NCI-H748 treated with DMSO at 0.1 percent for 48 hours (cell line): Measurements from ENCODE around the gene ELMO1.
A peak's percentile ranks its signal among the peaks of the same experiment; 100 is the strongest.

Experiments used
- DNase-seq: peaks from one replicate; lab custom pipeline; 2025; lab: John Stamatoyannopoulos, UW

Gene ELMO1

DNA sequence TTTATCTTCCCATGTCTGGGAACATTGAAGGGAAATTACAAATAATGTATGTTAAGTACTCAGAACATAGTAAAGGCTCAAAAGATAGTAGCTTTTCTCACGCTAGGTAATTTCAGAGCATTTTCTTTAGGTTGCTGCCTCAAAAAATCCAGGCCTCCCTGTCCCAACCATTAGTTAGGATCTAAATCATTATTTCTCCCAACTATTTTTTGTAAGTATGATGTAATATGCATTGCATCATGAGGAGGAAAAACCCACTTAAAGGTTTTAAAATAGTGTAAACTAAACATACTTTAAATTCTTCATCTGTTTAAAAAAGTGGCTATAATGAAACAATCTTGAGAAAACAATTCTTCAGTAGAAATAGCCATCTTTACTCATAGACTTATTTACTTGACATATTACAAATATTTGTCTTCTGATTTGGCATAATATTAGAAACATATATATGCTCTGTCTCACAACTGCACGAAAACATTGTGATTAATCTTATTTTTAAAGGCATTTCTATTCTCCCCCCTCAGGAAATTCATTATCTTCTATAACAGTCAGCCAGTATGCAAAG, 329.3 kb downstream of the ELMO1 start:
- no peak for DNase-seq

DNA sequence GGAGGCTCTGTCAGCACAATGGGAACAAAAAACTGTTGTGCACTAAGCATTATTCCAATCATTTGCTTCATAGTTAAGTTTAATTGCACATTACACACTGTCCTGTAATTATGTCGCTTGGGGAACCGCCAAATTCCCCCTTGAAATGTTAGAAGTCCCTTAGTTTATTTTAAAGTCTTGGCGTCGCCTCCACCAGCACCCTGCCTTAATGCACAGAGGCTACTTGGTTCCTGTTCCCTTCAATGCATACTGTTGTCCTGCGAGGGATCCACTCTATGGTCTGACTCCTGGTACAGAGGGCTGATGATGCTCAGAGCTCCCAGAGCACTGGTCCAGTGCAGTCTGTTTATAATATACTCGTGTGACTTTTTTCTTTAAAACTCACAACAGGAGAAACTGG, 330.7 kb downstream of the ELMO1 start:
- no peak for DNase-seq

DNA sequence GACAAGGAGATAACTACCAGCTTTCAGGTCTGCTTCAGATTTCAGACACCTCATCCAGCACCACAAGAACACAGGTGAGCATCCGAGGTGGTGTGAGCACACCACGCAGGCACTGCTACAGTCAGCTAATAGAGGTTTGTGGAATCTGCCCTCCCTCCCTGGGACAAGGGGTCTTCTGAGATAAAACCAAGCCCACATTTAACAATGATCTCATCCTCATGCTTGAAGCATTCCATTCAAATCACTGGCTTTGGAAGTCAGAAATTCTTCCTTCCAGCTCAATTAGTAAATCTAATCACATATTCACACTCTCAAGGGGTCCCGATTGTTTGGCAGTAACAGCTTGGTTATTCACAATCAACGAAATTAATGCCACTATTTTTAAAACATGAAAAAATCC, 331.4 kb downstream of the ELMO1 start:
- no peak for DNase-seq

GRCh38 chr7:37116093-37116701, 332.5 kb downstream of the ELMO1 start:
- DNase-seq = no peak

DNA sequence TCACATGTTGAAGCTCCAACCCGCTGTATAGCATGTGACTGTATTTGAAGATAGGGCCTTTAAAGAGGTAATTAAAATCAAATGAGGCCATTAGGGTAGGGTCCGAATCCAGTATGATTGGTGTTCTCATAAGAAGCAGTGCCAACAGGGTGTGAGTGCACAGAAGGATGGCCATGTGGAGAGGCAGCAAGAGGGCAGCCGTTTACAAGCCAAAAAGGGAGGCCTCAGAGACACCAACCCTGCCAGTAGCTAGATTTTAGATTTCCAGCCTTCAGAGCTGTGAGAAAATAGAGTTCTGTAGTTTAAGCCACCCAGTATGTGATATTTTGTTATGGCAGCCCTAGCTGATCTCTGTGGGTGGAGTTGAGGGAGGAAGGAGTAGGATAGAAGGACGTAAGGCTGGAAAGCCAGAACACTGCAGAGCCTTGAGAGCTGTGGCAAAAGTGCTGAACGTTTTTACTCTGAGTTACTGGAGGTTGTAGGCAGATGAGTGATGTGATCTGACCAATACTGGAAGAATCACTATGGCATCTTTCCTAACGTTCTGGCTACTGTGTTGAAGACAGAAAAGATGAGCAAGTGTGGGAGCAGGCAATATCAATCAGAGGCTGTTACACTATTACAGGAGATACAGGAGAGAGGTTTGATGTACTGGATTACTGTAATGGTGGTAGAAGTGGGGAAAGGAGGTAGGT, 334.9 kb downstream of the ELMO1 start:
- no peak for DNase-seq

- no peak for DNase-seq
Measured at GRCh38 chr7:37112876-37113275, 335.8 kb downstream of the ELMO1 start.

DNA sequence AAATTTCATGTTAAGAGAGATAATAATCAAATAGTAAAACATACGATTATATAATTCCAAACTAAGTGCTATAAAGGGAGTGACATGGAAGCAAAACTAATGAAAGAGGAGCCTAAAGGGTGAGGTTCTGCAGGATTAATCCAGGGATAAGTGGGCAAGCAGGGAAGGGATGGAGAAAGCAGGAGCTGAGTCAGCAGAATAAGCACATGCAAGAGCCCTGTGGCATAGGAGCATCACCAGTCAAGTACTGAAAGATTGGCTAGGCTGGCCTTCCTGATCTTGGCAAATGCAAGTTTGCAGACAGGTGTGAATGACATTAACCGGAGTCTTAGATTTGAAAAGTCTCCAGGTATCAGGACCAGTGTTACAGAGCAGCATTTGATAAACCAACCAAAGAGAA, 336.4 kb downstream of the ELMO1 start:
- no peak for DNase-seq

- no peak for DNase-seq
Measured at GRCh38 chr7:37111459-37111858, 337.2 kb downstream of the ELMO1 start.

DNA sequence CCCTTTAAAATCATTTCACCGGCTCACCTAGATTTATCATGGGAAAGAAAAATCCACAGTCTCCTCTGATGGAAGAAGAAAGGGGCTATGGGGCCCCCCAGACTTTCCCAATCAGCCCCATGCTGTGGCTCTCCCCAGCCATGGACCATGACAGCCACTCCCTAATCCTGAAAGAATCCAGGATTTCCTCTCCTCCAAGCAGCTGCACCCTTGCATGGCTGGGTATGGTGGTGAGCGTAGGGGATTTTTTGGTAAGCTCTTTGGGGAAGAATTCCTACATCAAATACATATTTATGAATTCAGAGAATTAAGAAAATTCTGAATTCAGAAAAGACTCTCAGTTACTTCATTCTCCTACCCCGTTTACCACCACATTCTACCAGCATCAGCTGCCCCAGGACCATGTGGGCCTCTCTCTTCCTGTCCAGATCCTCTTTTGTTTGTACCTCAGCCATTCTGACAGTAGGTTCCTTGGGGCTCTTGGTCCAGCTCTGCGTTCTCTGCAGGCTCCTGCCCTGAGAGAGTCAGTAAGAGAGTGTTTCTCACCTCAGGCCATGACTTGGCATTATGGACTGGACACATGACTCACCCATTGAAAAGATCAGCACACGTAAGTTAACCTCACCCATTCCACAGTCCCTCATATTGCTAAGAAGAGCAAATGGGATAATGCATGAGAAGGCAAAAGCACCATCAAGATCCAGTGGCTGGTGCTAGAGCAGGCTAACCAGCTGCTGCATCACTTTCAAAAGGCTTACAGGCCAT, 337.8 kb downstream of the ELMO1 start:
- no peak for DNase-seq

DNA sequence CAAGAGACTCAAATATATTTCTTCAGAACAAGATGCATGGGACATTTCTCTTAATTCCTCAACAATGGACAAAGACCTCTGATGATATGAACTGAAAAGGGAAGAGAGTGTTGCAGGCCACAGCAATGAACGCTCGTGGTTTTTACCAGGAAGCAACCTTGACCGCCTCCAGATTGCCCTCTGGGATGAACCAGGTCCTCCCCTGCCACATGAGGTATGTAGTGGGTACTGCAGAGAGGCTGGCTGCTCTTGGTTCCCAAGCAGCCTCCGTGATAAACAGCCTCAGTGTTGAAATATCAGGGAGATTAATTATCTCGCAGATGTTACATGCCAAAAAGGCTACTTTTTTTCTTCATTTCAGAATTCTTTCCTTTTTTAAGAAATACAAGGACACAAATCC, 338.8 kb downstream of the ELMO1 start:
- no peak for DNase-seq

DNA sequence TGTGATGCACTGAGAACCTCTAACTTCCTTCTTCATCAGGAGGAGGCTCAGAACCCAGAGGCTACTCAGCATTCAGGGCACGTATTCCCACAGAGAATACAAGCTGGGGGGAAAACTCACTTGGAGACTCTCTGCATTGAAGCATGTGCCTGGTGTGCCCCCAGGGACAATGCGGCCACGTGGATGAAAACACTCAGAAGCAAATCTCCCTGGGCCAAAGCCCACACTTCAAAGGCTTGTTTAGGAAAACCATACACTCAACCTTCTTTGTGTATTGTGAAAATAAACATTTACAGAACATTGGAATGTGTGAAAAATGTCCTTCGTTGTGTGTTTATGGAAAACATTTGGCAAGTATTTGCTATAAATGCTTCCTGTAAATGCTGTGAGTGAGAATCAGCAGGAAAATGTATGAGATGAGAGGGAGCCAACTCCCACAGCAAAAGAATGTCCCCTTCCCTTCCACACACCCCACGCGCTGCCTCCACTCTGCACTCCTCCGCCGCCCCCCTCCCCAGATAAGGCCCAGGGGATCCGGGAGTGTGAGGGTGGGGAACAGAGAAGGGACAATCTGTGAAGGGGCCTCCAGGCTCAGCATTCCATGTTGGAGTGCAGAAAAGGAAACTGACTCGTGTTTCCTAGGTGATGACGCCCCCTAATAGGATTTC, 339.5 kb downstream of the ELMO1 start:
- no peak for DNase-seq

DNA sequence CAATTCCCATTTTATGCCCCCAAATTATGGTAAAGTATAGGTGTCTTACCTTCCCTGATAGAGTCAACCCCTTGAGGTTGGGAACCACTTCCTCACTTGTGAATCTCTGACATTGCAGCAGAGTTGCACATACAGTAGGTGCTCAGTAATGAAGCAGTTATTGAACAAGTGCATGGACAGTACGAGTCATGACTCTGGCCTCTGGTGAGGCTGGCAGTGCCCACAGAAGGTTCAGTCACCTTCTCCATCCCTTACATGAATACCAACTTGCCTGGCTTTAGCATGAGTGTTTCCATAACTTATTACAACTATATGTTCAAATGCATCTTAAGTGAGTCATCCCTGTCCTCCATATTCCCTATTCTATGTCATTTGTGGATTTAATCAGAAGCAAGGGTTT, 340.0 kb downstream of the ELMO1 start:
- no peak for DNase-seq

DNA sequence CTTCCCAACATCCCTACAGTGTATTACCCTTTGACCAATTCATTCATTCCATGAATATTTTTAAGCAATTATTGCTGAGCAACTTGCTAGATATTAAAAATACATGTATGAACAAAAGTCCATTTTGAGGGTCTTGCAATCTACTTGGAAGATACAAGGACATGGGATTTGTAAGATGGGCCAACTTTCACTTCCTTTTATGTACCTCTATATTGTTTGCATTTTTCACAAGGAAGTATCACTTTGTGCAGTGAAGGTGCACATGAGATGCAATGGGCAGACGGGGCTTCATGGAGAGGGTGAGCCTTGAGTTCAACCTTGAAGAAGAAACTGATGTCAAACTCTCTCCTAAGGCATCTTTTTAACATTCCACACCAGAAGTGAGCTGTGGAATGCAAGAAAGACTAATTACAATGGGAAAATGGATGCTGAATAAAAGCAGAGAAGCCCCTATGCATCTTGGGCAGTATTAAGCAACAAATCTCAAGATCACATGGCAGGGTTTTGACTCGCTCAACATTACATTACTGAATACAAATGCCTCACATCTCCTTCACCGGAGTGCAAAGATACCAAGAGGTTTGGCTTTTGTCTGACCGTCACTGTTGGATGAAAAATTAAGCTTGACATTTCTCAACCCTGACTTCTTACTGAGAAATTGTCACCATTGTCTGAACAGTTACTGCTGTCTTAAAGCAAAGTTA, 341.5 kb downstream of the ELMO1 start:
- no peak for DNase-seq

DNA sequence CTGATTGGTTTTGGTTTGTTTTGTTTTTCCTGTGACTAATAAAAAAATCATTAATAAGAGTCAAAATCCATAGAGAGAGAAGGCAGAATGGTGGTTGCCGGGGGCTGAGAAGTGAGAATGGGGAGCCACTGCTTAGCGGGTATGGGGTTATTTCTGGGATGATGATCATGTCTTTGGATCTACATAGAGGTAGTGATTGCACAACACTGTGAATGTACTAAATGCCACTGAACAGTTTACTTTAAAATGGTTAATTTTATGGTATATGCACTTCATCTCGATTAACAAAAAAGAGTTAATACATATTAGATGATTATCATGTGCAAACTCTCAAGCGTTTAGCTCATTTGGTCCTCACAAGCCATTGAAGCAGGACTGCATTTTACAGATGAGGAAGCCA, 342.9 kb downstream of the ELMO1 start:
- no peak for DNase-seq

DNA sequence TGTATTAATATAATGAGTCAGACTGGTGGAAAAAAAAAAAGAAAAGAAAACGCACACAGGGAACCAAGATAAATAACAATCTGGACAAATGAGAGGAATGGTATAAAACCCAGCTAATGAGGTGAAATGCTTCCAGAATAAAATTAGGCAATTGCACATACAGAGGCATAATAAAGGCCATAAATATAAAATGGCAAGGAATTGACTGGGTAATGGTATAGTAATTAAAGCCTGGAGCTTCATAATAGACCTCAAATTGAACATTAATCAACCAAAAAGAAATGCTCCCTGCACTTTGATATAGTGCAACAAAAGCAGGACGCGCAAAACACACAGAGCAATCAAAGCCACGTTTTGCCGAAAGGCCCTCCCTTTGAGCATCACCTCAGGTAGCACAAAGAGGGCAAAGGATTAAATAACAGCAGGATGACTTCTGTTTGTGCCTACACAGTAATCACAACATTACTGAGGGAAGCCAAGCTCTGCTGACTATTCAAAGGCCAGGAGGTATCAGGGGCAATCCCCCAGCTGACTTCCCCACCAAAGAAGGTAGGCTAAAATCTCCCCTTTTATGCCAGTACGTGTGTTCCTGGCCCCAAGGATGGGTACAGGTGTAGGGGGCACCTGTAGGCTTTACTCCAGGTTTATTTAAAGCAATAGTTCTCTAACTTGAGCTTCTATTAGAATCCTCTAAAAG, 343.7 kb downstream of the ELMO1 start:
- DNase-seq = peak; percentile 62

GRCh38 chr7:37102518-37103137, 346.0 kb downstream of the ELMO1 start:
- DNase-seq = no peak

DNA sequence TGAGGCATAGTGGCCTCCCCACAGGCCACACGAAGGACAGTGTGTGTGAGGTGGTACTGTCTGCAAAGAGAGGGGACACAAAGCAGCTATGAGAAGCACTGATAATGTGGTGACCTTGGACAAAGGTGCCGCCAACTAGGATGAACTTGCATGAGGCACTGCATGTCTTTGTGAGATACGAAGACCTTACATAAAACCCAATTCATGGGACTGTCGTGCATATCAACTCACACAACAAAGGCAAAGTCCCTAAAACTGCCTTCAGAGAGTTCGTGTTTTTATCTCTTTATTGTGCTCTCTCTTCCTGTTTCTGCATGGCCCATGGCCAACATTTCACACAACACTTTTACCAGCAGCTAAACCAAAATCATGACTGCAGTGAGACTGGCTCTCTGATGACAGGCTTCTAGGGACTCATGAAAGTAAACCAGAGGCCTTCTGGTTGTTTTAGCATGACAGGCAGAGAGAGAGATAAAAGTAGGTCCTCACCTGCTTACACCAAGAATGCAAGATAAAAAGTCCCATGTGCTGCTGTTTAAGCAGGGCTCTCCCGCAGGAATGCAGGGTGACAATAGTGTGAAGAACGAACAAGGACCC, 347.8 kb downstream of the ELMO1 start:
- no peak for DNase-seq

DNA sequence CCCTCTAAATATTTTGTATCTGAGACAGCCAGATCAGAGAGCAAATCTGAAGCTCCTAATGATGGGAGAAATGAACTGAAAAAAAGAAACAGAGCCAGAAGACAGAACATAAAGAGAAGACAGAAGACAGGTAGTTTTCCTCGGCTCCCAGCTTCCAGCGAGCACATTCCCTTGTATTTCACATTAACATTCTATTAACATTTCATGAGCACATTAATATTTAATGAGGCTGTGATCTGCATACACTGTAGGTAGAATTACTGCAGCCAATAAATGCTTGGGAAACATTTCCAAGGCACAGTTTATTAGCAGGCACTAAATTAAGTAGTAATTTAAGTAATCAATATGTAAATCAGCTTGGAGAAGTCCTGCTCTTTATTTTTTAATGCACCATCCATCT, 349.9 kb downstream of the ELMO1 start:
- DNase-seq = no peak

GRCh38 chr7:37097983-37098382, 350.7 kb downstream of the ELMO1 start:
- DNase-seq = no peak

- no peak for DNase-seq
Measured at GRCh38 chr7:37097276-37097675, 351.4 kb downstream of the ELMO1 start.
